SH-SY5Y (cell line): ENCODE results near the gene PAGE4.

Experiments
- GATA2 ChIP-seq: IDR thresholded peaks from 2 replicates; pipeline ENCODE4 v1.6.1; 2011; ENCODE audit warnings: mild to moderate bottlenecking, low read depth, low read length
- GATA3 ChIP-seq: IDR thresholded peaks from 2 replicates; pipeline ENCODE4 v1.6.1; 2011; ENCODE audit warnings: low read depth, mild to moderate bottlenecking, low read length, moderate library complexity

GRCh38 chrX:49868739-49869138, 39.6 kb downstream of the PAGE4 start:
- TF ChIP-seq GATA2 (no peak), GATA3 (no peak)
